SK-N-MC (cell line): ENCODE data around the gene SYT12.

Source experiments
- DNase-seq: peaks from one replicate; pipeline ENCODE4 v3.0.0-alpha.2; 2011; ENCODE audit warnings: low read depth, low spot score
- H3K27ac ChIP-seq: fragments of 200-600 bp; sonication (generic); 2 replicates; pipeline ENCODE4 v1.5.1; 2016; ENCODE audit warnings: mixed run types
- H3K36me3 ChIP-seq: fragments of 200-600 bp; sonication (generic); 2 replicates; pipeline ENCODE4 v1.6.1; 2017; ENCODE audit warnings: antibody characterized with exemption, low read length, mixed read lengths; ENCODE audit not compliant: insufficient read depth
- H3K4me3 ChIP-seq: fragments of 200-600 bp; sonication (generic); 2 replicates; pipeline ENCODE4 v1.5.1; 2016
- H3K9ac ChIP-seq: fragments of 200-600 bp; sonication (generic); 2 replicates; pipeline ENCODE4 v1.8.0; 2017; ENCODE audit warnings: mixed run types, mixed read lengths; ENCODE audit not compliant: insufficient read length
- H3K9me3 ChIP-seq: fragments of 200-600 bp; sonication (generic); 2 replicates; pipeline ENCODE4 v1.6.1; 2017; ENCODE audit warnings: low read depth, mild to moderate bottlenecking, antibody characterized with exemption, low read length, moderate library complexity, mixed read lengths
- EZH2 ChIP-seq: fragments of 200-600 bp; sonication (generic); IDR thresholded peaks from one replicate; pipeline ENCODE4 v1.6.1; 2017; ENCODE audit warnings: antibody characterized with exemption
- FOXP2 ChIP-seq: optimal IDR thresholded peaks from 2 replicates; pipeline ENCODE3; 2011; ENCODE audit warnings: mild to moderate bottlenecking, moderate library complexity; ENCODE audit not compliant: insufficient read depth; ENCODE audit errors: extremely low read length, control extremely low read depth
- POLR2AphosphoS5 ChIP-seq: IDR thresholded peaks from 2 replicates; pipeline ENCODE4 v1.6.1; 2012; ENCODE audit warnings: mild to moderate bottlenecking, low read depth, low read length, borderline replicate concordance

SYT12 gene

DNA sequence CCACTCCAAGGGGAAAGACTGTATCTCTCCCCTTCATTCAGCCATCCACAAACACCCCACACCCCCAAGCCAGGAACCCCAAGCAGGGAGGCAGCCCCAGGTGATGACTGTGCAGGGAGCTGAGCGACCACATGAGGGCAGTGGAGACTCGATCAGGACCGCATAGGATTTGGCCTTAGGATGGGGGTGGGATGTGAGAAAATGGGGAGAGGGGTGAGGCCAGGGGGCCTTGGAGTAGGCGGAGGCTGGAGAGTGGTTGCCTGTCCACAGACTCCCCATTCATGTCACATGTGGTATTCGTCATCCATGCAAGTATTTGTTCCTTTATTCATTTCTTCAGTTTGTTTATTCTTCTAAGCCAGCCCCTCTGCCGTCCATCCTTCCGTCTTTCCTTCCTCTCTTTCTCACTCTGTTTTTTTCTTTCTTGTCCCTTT is 31.0 kb downstream of the SYT12 start:
- no peak for DNase-seq
- no peak overlapping the region for H3K27ac ChIP-seq
- no peak overlapping the region for H3K4me3 ChIP-seq
- TF ChIP-seq POLR2AphosphoS5 (no peak), FOXP2 (no peak), EZH2 (no peak)
- no peaks in the 10 kb centered on the region for H3K9me3 ChIP-seq
- no peak overlapping the region for H3K9ac ChIP-seq
- H3K36me3 ChIP-seq: no peaks in the 10 kb centered on the region

DNA sequence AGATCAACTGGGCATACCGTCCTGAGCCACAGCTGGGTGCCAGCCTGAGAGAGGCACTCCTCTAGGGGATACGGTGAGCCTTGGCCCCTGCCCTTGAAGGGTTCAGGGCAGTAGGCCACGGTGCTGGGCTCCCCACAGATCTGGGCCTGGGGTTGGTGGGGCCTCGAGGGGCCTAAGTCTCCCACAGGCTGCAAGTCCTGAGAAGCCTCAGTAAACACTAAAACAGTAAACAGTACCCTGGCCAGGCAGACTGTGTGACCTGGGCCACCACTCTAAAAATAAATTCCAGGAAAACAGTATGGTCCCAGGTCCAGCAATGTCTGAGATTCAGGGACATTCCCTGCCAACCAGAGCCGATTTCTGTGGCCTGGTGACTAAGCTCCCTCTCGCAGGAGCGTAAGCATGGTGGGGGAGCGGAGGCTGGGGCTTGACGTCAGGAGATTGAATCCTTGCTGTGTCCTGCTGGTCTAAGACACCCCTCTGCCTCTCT is 31.5 kb downstream of the SYT12 start:
- Histone ChIP-seq H3K9me3 (no peaks in the 10 kb centered on the region), H3K4me3 (no peak overlapping the region), H3K36me3 (no peaks in the 10 kb centered on the region), H3K9ac (no peak overlapping the region), H3K27ac (no peak overlapping the region)
- no peak for DNase-seq
- no peak for TF ChIP-seq FOXP2
- no peak for TF ChIP-seq POLR2AphosphoS5

DNA sequence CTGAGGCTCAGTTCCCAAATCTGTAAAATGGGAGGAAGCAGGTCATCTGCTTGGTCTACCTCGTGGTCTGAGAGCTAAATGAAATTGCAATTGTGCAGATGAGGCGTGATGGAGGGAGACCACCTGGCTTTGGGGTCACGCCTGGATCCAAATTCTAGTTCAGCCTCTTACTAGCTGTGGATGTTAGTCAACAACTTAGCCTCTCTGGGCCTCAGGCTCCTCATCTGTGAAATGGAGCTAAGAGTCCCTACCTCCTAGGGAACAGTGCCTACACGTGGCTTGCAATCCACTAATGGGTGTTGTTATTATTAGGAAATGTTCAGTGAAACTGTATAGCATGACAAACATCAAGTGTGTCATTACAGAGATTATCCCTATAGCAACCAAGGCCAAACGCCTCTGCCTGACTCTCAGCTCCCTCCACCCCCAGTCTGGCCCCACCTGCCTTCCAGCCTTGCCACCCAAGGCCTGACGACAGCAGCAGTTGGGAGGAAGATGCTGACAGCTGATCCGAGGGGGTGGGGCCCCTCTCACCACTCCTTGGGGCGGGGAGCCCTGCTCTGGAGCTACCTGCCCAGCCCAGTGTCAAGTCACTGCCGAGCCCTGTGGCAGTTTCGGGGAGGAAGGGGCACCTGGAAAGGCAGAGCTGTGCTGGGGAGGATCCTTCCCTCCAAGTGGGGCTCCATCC is 32.0 kb downstream of the SYT12 start:
- TF ChIP-seq EZH2 (no peak), FOXP2 (no peak), POLR2AphosphoS5 (no peak)
- H3K4me3 ChIP-seq: no peak overlapping the region
- no peak overlapping the region for H3K9ac ChIP-seq
- H3K9me3 ChIP-seq: no peaks in the 10 kb centered on the region
- H3K36me3 ChIP-seq: no peaks in the 10 kb centered on the region
- H3K27ac ChIP-seq: no peak overlapping the region
- DNase-seq: no peak

DNA sequence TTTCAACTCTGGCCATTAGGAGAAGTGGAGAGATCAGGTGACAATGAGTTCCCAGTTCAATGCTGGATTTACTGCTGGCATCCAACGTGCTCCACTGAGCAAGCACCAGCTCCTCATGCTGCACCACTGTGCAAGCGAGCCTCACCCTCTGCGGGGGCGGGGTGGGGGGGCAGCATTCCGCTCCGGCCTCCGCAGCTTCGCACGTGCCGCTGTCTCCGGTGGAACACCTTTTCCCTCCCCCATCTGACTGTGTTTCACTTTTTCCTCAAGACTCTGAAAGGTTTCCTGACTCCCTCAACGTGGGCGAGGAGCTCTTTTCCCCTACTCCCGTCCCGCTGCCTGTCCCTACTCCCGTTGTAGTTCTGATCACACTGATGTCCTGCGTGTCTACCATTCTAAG is 32.9 kb downstream of the SYT12 start:
- H3K4me3 ChIP-seq: no peak overlapping the region
- no peaks in the 10 kb centered on the region for H3K36me3 ChIP-seq
- no peak overlapping the region for H3K27ac ChIP-seq
- H3K9ac ChIP-seq: no peak overlapping the region
- no peak for DNase-seq
- no peak for TF ChIP-seq EZH2
- no peak for TF ChIP-seq FOXP2
- no peak for TF ChIP-seq POLR2AphosphoS5
- no peaks in the 10 kb centered on the region for H3K9me3 ChIP-seq

DNA sequence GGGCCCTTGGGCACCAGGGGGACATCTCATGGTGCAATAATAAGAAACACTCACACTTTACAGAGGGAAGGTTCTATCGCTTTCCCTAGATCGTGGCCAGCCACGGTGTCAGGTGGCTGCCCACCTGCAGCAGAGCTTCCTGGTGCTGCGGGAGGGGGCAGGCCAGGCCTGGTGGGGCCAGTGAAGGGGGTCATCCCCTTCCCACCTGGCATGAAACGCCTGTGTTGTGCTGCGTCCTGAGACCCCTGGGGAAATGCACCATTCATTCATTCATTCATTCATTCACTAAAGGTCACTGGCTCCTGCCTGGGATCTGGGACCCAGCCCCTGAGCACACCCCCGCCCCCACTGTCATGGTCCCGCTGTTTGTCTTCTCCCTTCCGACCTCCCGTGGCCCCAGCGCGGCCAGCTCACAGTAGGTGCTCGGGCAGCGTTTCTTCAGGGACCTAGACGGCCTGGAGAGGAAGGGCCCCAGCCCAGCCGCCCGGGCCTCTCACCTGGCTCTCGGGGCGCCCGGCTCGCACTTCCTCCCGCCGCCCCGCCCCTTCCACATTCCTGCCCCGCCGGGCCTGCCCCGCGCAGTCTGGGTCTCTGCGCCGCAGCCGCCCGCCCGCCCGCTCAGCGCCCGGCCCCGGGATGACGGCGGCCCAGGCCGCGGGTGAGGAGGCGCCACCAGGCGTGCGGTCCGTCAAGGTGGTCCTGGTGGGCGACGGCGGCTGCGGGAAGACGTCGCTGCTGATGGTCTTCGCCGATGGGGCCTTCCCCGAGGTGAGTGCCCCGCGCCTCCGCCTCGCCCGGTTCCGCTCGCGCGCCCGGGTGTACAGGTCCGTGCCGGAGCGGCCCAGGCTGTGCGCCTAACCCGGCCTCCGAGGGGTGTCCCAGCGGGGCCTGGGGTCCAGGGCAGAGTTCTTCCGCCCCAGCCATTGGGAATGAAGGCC is 33.6 kb downstream of the SYT12 start, which contains the start of gene RHOD:
Gene RHOD, plus strand, starts transcription at position 581 of the 938 bp plus-strand sequence. Its CDS starts 56 bp downstream, at position 637.
- H3K9me3 ChIP-seq: no peaks in the 10 kb centered on the region
- H3K36me3 ChIP-seq: no peaks in the 10 kb centered on the region
- no peak within 1 kb of the TSS for H3K4me3 ChIP-seq
- DNase-seq: no peak
- no peak for TF ChIP-seq EZH2
- no peak for TF ChIP-seq POLR2AphosphoS5
- no peak for TF ChIP-seq FOXP2
- H3K27ac ChIP-seq: no peak within 1 kb of the TSS
- no peak within 1 kb of the TSS for H3K9ac ChIP-seq

DNA sequence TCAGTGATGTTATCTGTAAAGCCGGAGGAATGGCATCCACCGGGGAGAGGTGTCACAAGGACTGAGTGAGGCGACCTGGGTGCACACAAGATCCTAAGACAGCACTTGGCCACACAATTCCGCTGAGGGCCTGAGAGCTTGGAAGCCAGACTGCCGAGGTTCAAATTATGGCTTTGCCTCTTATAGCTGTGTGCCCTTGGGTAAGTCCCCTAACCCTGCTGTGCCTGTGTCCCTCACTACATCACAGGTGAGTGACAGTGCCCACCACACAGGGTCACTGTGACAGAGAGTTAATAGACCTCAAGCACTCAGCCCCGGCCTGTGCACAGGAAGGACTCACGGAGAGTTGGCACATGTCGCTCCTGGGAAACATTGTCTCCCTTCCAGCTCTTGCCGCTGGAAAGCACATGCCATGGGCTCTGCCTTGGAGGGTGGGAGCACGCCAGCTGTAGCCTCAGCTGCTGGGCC is 34.3 kb downstream of the SYT12 start:
- DNase-seq: no peak
- Histone ChIP-seq H3K4me3 (no peak overlapping the region), H3K27ac (no peak overlapping the region), H3K9ac (no peak overlapping the region), H3K9me3 (no peaks in the 10 kb centered on the region), H3K36me3 (no peaks in the 10 kb centered on the region)
- no peak for TF ChIP-seq EZH2
- no peak for TF ChIP-seq POLR2AphosphoS5
- no peak for TF ChIP-seq FOXP2

DNA sequence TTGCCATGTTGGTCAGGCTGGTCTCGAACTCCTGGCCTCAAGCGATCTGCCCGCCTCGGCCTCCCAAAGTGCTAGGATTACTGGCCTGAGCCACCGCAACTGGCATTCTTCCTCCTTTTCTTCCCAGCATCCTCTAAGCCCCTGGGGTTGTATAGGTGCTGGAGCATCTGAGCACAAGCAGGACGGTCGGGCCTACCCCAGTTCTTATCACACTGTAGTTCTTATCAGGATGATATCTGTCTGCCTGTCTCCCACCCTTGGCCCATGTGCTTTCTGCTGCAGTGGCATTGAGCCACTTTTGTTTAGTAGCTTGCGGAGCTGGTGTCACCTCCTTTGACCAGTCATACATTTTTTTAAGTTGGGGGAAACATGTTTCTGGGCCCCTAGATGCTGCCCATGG is 35.6 kb downstream of the SYT12 start:
- no peak for DNase-seq
- no peak overlapping the region for H3K4me3 ChIP-seq
- H3K9ac ChIP-seq: no peak overlapping the region
- TF ChIP-seq EZH2 (no peak), FOXP2 (no peak), POLR2AphosphoS5 (no peak)
- H3K36me3 ChIP-seq: no peaks in the 10 kb centered on the region
- H3K9me3 ChIP-seq: no peaks in the 10 kb centered on the region
- no peak overlapping the region for H3K27ac ChIP-seq

DNA sequence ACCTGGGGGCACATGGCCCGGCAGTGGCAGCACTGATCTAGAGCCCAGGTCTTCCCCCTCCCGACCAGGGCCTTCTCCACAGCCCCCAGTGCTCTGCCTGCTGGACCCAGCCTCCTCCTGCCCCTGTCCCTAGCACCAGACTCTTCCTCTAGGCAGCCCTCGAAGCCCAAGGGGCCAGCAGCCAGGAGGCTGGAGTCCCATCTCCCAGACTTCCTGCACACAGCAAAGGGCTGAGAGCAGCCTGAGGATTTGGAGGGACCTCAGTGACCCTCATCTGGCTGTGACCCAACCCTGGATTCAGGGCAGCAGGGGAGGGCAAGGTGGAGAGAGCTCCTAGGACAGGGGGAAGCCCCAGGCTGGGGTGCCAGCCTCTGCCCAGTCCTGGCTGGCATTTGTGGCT is 36.7 kb downstream of the SYT12 start:
- H3K9me3 ChIP-seq: no peaks in the 10 kb centered on the region
- H3K27ac ChIP-seq: no peak overlapping the region
- no peak for DNase-seq
- no peaks in the 10 kb centered on the region for H3K36me3 ChIP-seq
- TF ChIP-seq EZH2: no peak
- no peak overlapping the region for H3K4me3 ChIP-seq
- no peak overlapping the region for H3K9ac ChIP-seq
